Measurements from ENCODE around the gene NEK9. TPM values are rescaled to one million over a fixed set of nuclear protein-coding genes. Genes with fewer than 3 reads are reported as not detected.

The NEK9 gene
- total and polyA plus RNA-seq, 9 of the 15 experiments (the other 6 are each of a cell fraction or from before 2014, with no cell fraction given): 2.8 to 39.6 (median 19.8) TPM

DNA sequence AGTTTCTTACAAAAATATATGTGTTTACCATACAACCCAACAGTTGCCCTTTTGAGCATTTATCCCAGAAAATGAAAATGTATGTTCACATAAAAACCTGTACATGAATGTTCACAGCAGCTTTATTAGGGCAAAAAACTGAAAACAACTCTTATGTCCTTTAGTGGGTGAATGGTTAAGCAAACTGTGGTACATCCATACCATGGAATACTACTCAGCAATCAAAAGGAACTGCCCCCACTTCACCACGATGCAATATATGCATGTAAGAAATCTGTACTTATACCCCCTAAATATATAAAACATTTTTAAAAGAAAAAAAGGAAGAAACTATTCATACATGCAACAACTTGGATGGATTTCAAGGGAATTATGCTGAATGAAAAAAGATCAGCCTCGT lies 6.7 kb upstream of the NEK9 start:
- DNase-seq (ENCODE audit: extremely low read depth in 1 of 4, low spot score in 3 of 4) (no peak), FAIRE-seq (no peak), ATAC-seq (no peak)
- no peak overlapping the region for H3K27ac ChIP-seq (ENCODE audit: extremely low read depth, low read depth, low read length)
- H4K20me1 ChIP-seq (replicated peaks; ENCODE audit: control insufficient read depth, insufficient read depth, low read length): no peaks in the 10 kb centered on the region
- WGBS (ENCODE audit: insufficient coverage, low coverage, missing lambda C conversion rate): 100% methylated on average over 2 of the region's 2 CpGs
- intact Hi-C loops (cut with micrococcal nuclease) (loop anchor here (2.0 kb wide), 1 partner anchor 169 kb away; no protein-coding TSS in a partner anchor), in situ Hi-C loops (cut with MboI) (loop anchor here (5.0 to 25.0 kb wide), 2 partner anchors 169 to 529 kb away; partner anchors contain the start of genes ERG28 and TTLL5)
- no TSS peak for BruUV-seq (replicated peaks)
- no peak for TF ChIP-seq POLR2A (conservative IDR thresholded peaks at IDR 0.05)
- peak; percentile 90 for TF ChIP-seq RBM25 (IDR thresholded peaks at IDR 0.05; ENCODE audit: low read depth, low read length, severe bottlenecking)
- peak; percentile 91 for TF ChIP-seq ZNF146 (CRISPR knock-in tag; IDR thresholded peaks at IDR 0.05; ENCODE audit: unreplicated experiment)
- peaks cover 36% of the 10 kb centered on the region for H3K36me3 ChIP-seq (ENCODE audit: control insufficient read depth, insufficient read depth, low read length)
- no peaks in the 10 kb centered on the region for H3K9me1 ChIP-seq (ENCODE audit: control insufficient read depth, insufficient read depth, low read length)
- POLR2A ChIA-PET: no interaction called here
- CTCF ChIA-PET (ENCODE audit: low intra/inter-chr PET ratio): interaction anchor here (1.1 to 2.8 kb wide), 3 partner anchors 162 to 173 kb away, joined by 4 to 40 read pairs (median 9); no protein-coding TSS in a partner anchor
- H3K9ac ChIP-seq (ENCODE audit: insufficient read depth in 1 of 2, low read depth in 2 of 2, low read length in 2 of 2): no peak overlapping the region
- no peaks in the 10 kb centered on the region for H3K9me3 ChIP-seq (replicated peaks; ENCODE audit: control insufficient read depth, insufficient read depth, low read depth, low read length)
- no peak overlapping the region for H2AFZ ChIP-seq (ENCODE audit: low read depth, low read length)
- H3K27me3 ChIP-seq (ENCODE audit: control insufficient read depth in 2 of 2, insufficient read depth in 2 of 2, low read length in 2 of 2): no peaks in the 10 kb centered on the region
- H3K79me2 ChIP-seq (ENCODE audit: control insufficient read depth, insufficient read depth, low read length): peaks cover 2% of the 10 kb centered on the region; the same call in 1 of the 3 replicates
- no peak overlapping the region for H3K4me2 ChIP-seq (ENCODE audit: insufficient read depth, low read length)
- no peak overlapping the region for H3K4me3 ChIP-seq
- no peaks in the 10 kb centered on the region for H3K4me1 ChIP-seq (replicated peaks in 1 of 2; ENCODE audit: control insufficient read depth in 2 of 2, insufficient read depth in 2 of 2, low read length in 2 of 2)

DNA sequence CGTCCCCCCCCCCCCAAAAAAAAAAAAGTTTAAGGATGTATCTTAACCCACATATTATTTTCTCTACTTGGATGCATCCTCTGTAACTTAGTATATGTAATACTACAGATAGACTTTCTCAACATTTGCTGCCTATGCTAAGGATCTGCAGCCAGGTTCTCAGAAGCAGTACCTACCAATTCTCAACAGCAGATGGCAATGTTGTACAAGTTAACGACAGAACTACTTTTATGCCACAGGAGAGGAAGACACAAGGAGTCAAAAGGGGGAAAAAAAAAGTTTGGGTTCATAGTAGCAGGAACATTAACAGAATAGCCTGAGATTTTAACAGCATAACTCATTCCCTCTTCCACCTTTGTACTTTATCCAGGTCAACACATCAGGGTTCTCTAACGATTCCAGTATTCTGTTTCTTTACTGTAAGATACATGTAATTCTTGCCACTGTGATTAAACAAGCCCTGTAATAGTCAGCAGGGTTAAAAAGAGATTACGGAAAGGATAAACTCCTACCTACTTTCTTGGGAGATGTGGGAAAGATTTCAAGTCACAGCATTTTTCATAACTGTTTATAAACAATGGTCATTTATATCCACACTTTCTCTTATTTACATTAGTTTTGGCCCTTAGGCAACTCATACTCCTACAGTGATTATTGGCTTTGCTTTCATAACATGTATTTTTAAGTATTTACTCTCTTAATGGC lies 5.7 kb upstream of the NEK9 start:
- POLR2A ChIA-PET: interaction anchor here (1.0 kb wide), 1 partner anchor 168 kb away, joined by 4 read pairs; no protein-coding TSS in a partner anchor
- no peak overlapping the region for H3K4me3 ChIP-seq
- peak; percentile 22 to 76 (median 30) for DNase-seq (ENCODE audit: extremely low read depth in 1 of 4, low spot score in 3 of 4)
- H3K9me3 ChIP-seq (replicated peaks; ENCODE audit: control insufficient read depth, insufficient read depth, low read depth, low read length): no peaks in the 10 kb centered on the region
- H2AFZ ChIP-seq (ENCODE audit: low read depth, low read length): no peak overlapping the region
- CTCF ChIA-PET (ENCODE audit: low intra/inter-chr PET ratio): interaction anchor here (0.8 to 2.8 kb wide), 5 partner anchors 163 to 174 kb away, joined by 4 to 40 read pairs (median 9); no protein-coding TSS in a partner anchor
- peak; percentile 91 for ATAC-seq
- intact Hi-C loops (cut with micrococcal nuclease) (loop anchor here (1.0 to 2.0 kb wide), 2 partner anchors 164 to 170 kb away; no protein-coding TSS in a partner anchor), in situ Hi-C loops (cut with MboI) (loop anchor here (5.0 to 25.0 kb wide), 2 partner anchors 170 to 530 kb away; partner anchors contain the start of genes ERG28 and TTLL5)
- FAIRE-seq: peak; percentile 87
- TSS peak; percentile 32 for BruUV-seq (replicated peaks)
- peaks cover 13% of the 10 kb centered on the region for H3K79me2 ChIP-seq (ENCODE audit: control insufficient read depth, insufficient read depth, low read length)
- no peaks in the 10 kb centered on the region for H4K20me1 ChIP-seq (replicated peaks; ENCODE audit: control insufficient read depth, insufficient read depth, low read length)
- WGBS (ENCODE audit: insufficient coverage, low coverage, missing lambda C conversion rate): 39% methylated on average over 3 of the region's 4 CpGs
- peaks cover 38% of the 10 kb centered on the region for H3K36me3 ChIP-seq (ENCODE audit: control insufficient read depth, insufficient read depth, low read length)
- H3K4me1 ChIP-seq (replicated peaks in 1 of 2; ENCODE audit: control insufficient read depth in 2 of 2, insufficient read depth in 2 of 2, low read length in 2 of 2): peaks cover 0 to 4% of the 10 kb centered on the region in 2 experiments; a peak in 2 of 5 replicates
- H3K9ac ChIP-seq (ENCODE audit: insufficient read depth in 1 of 2, low read depth in 2 of 2, low read length in 2 of 2): no peak overlapping the region
- no peaks in the 10 kb centered on the region for H3K9me1 ChIP-seq (ENCODE audit: control insufficient read depth, insufficient read depth, low read length)
- no peak overlapping the region for H3K27ac ChIP-seq (ENCODE audit: extremely low read depth, low read depth, low read length)
- H3K27me3 ChIP-seq (ENCODE audit: control insufficient read depth in 2 of 2, insufficient read depth in 2 of 2, low read length in 2 of 2): no peaks in the 10 kb centered on the region
- no peak overlapping the region for H3K4me2 ChIP-seq (ENCODE audit: insufficient read depth, low read length)
- TF ChIP-seq STAG1 (CRISPR knock-in tag; IDR thresholded peaks at IDR 0.05; ENCODE audit: borderline replicate concordance) (peak; percentile 47; the same call in 1 of the 2 replicates), ZNF175 (CRISPR knock-in tag; IDR thresholded peaks at IDR 0.05; ENCODE audit: low read depth) (no peak), ZNF165 (CRISPR knock-in tag; IDR thresholded peaks at IDR 0.05; ENCODE audit: borderline replicate concordance) (no peak), ZNF384 (IDR thresholded peaks at IDR 0.05; ENCODE audit: low read depth, low read length) (peak; percentile 77), NCOR1 (IDR thresholded peaks at IDR 0.05) (no peak), RAD21 (CRISPR knock-in tag; conservative IDR thresholded peaks at IDR 0.05 in 1 of 2, IDR thresholded peaks at IDR 0.05 in 1 of 2) (peak; percentile 85 to 89), MCM2 (IDR thresholded peaks at IDR 0.05; ENCODE audit: low read depth) (no peak), RBM34 (IDR thresholded peaks at IDR 0.05; ENCODE audit: borderline replicate concordance, insufficient read depth, low read length) (no peak)
- TF ChIP-seq, protein P1, sequence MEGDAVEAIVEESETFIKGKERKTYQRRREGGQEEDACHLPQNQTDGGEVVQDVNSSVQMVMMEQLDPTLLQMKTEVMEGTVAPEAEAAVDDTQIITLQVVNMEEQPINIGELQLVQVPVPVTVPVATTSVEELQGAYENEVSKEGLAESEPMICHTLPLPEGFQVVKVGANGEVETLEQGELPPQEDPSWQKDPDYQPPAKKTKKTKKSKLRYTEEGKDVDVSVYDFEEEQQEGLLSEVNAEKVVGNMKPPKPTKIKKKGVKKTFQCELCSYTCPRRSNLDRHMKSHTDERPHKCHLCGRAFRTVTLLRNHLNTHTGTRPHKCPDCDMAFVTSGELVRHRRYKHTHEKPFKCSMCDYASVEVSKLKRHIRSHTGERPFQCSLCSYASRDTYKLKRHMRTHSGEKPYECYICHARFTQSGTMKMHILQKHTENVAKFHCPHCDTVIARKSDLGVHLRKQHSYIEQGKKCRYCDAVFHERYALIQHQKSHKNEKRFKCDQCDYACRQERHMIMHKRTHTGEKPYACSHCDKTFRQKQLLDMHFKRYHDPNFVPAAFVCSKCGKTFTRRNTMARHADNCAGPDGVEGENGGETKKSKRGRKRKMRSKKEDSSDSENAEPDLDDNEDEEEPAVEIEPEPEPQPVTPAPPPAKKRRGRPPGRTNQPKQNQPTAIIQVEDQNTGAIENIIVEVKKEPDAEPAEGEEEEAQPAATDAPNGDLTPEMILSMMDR (IDR thresholded peaks at IDR 0.05 in 2 of 3, conservative IDR thresholded peaks at IDR 0.05 in 1 of 3; ENCODE audit: insufficient read depth in 2 of 3, low read depth in 1 of 3, low read length in 3 of 3): peak; percentile 56 to 74 (median 60); a peak in 5 of 6 replicates
